Caco-2 (cell line): ENCODE results near the gene TJP2. TPM values are rescaled to one million over a fixed set of nuclear protein-coding genes. Genes with fewer than 3 reads are reported as not detected.

Experiments
- BruUV-seq: library from RNA; stranded (reverse); fragments of 400-500 nt; replicated peaks from 2 replicates; lab custom pipeline; 2021; lab: Mats Ljungman, UMichigan
- CTCF ChIA-PET: fragments of 300-600 bp; sonication (Branson Sonifier 250); formaldehyde crosslinking; loops from one replicate; lab custom pipeline; 2022; ENCODE audit warnings: antibody characterized with exemption; lab: Charles Lee
- POLR2A ChIA-PET: fragments of 300-600 bp; sonication (Branson Sonifier 250); formaldehyde crosslinking; loops from one replicate; lab custom pipeline; 2022; ENCODE audit warnings: antibody characterized with exemption; lab: Charles Lee
- DNase-seq, 2 experiments: peaks; one replicate each; pipeline versions ENCODE4 v3.0.0 to v3.0.0-alpha.2; 2020 to 2022
- H3K27me3 ChIP-seq: replicated peaks from 2 replicates; pipeline ENCODE4 v1.6.0; 2011; ENCODE audit warnings: low read length; ENCODE audit not compliant: control insufficient read depth, insufficient read depth
- H3K36me3 ChIP-seq: 2 replicates; pipeline ENCODE4 v1.5.1; 2011; ENCODE audit warnings: low read length; ENCODE audit not compliant: control insufficient read depth, insufficient read depth
- H3K4me1 ChIP-seq: fragments of 250-450 bp; sonication (Bioruptor Pico); 2 replicates; pipeline ENCODE4 v1.5.1; 2020; ENCODE audit warnings: mild to moderate bottlenecking
- H3K4me3 ChIP-seq: 2 replicates; pipeline ENCODE4 v1.5.1; 2011; ENCODE audit warnings: low read depth, mild to moderate bottlenecking, control low read depth, low read length
- H3K9me3 ChIP-seq: fragments of 250-450 bp; sonication (Bioruptor Pico); 2 replicates; pipeline ENCODE4 v1.5.1; 2020; ENCODE audit warnings: mild to moderate bottlenecking, moderate library complexity
- H3K27ac Mint-ChIP-seq: one replicate; pipeline ENCODE4 v1.8.0; 2022; ENCODE audit warnings: mixed read lengths; ENCODE audit not compliant: unreplicated experiment
- H3K27me3 Mint-ChIP-seq: one replicate; pipeline ENCODE4 v1.8.0; 2022; ENCODE audit warnings: mixed read lengths; ENCODE audit not compliant: insufficient read depth, unreplicated experiment
- H3K36me3 Mint-ChIP-seq: one replicate; pipeline ENCODE4 v1.8.0; 2022; ENCODE audit warnings: mild to moderate bottlenecking, mixed read lengths; ENCODE audit not compliant: insufficient read depth, unreplicated experiment
- H3K4me1 Mint-ChIP-seq: one replicate; pipeline ENCODE4 v1.8.0; 2022; ENCODE audit warnings: low read depth, mixed read lengths; ENCODE audit not compliant: unreplicated experiment
- H3K4me3 Mint-ChIP-seq: one replicate; pipeline ENCODE4 v1.8.0; 2022; ENCODE audit warnings: mild to moderate bottlenecking, moderate library complexity, mixed read lengths; ENCODE audit not compliant: unreplicated experiment
- H3K9me3 Mint-ChIP-seq: one replicate; pipeline ENCODE4 v1.8.0; 2022; ENCODE audit warnings: mixed read lengths; ENCODE audit not compliant: unreplicated experiment
- CTCF ChIP-seq, 2 experiments: fragments of 200-600 bp in 1 of 2; IDR thresholded peaks; 1 replicate in 1 of 2; 2 replicates in 1 of 2; pipeline versions ENCODE4 v1.5.1 to v1.8.0; 2011 to 2022; ENCODE audit warnings: antibody characterized with exemption in 1 of 2, control low read depth in 1 of 2, inconsistent platforms in 1 of 2, low read depth in 1 of 2, low read length in 1 of 2, mild to moderate bottlenecking in 1 of 2, moderate library complexity in 1 of 2; ENCODE audit not compliant: insufficient read depth in 1 of 2, severe bottlenecking in 1 of 2, unreplicated experiment in 1 of 2
- intact Hi-C: fragments of 100-400 bp; cut with micrococcal nuclease; formaldehyde crosslinking; loops from one replicate; pipeline ENCODE4 v1.10.0; 2022; ENCODE audit not compliant: unreplicated experiment
- total RNA-seq: library from RNA; stranded (reverse); gene quantifications from 2 replicates; pipeline ENCODE4 v1.2.3, GENCODE V29; 2022

The TJP2 gene
- total RNA-seq, 1 experiment from 2014 or later = 36.7 TPM

- CTCF ChIA-PET = no interaction called here
- Mint-ChIP-seq H3K9me3 (no peaks in the 10 kb centered on the region), H3K27ac (no peak overlapping the region), H3K36me3 (no peaks in the 10 kb centered on the region), H3K4me3 (no peak overlapping the region), H3K4me1 (peaks cover under 1% of the 10 kb centered on the region), H3K27me3 (no peaks in the 10 kb centered on the region)
- H3K27me3 ChIP-seq = no peaks in the 10 kb centered on the region
- H3K4me3 ChIP-seq = no peak overlapping the region
- no TSS peak for BruUV-seq
- H3K36me3 ChIP-seq = no peaks in the 10 kb centered on the region
- no peak for DNase-seq
- POLR2A ChIA-PET = no interaction called here
- intact Hi-C loops = no loop called here
- no peak for TF ChIP-seq CTCF (IDR thresholded peaks at IDR 0.05; ENCODE audit: insufficient read depth in 1 of 2, low read depth in 1 of 2, low read length in 1 of 2, severe bottlenecking in 1 of 2, unreplicated experiment in 1 of 2)
- H3K4me1 ChIP-seq = no peaks in the 10 kb centered on the region
- no peaks in the 10 kb centered on the region for H3K9me3 ChIP-seq
These were observed 8.5 kb upstream of the TJP2 start for GRCh38 chr9:69165581-69165980.

- no peaks in the 10 kb centered on the region for H3K36me3 Mint-ChIP-seq
- ChIA-PET POLR2A (no interaction called here), CTCF (interaction anchor here (0.7 kb wide), 1 partner anchor 129 kb away, joined by 3 read pairs; no protein-coding TSS in a partner anchor)
- no peak overlapping the region for H3K4me3 ChIP-seq
- no peak for TF ChIP-seq CTCF (IDR thresholded peaks at IDR 0.05; ENCODE audit: insufficient read depth in 1 of 2, low read depth in 1 of 2, low read length in 1 of 2, severe bottlenecking in 1 of 2, unreplicated experiment in 1 of 2)
- intact Hi-C loops = no loop called here
- BruUV-seq = no TSS peak
- DNase-seq = peak; percentile 38 to 39
- H3K27ac Mint-ChIP-seq = no peak overlapping the region
- H3K9me3 Mint-ChIP-seq = no peaks in the 10 kb centered on the region
- H3K4me1 ChIP-seq = no peaks in the 10 kb centered on the region
- H3K9me3 ChIP-seq = no peaks in the 10 kb centered on the region
- H3K4me3 Mint-ChIP-seq = no peak overlapping the region
- H3K27me3 ChIP-seq = no peaks in the 10 kb centered on the region
- no peaks in the 10 kb centered on the region for H3K36me3 ChIP-seq
- H3K4me1 Mint-ChIP-seq = peaks cover 12% of the 10 kb centered on the region
- H3K27me3 Mint-ChIP-seq = no peaks in the 10 kb centered on the region
These were observed 5.3 kb upstream of the TJP2 start for GRCh38 chr9:69168709-69169217.

- no peak overlapping the region for H3K4me3 ChIP-seq
- Mint-ChIP-seq H3K36me3 (no peaks in the 10 kb centered on the region), H3K4me1 (peaks cover 12% of the 10 kb centered on the region), H3K9me3 (no peaks in the 10 kb centered on the region), H3K4me3 (no peak overlapping the region), H3K27me3 (no peaks in the 10 kb centered on the region), H3K27ac (no peak overlapping the region)
- no TSS peak for BruUV-seq
- no peaks in the 10 kb centered on the region for H3K36me3 ChIP-seq
- intact Hi-C loops = no loop called here
- POLR2A ChIA-PET = no interaction called here
- H3K9me3 ChIP-seq = no peaks in the 10 kb centered on the region
- H3K4me1 ChIP-seq = no peaks in the 10 kb centered on the region
- no peak for DNase-seq
- H3K27me3 ChIP-seq = no peaks in the 10 kb centered on the region
- TF ChIP-seq CTCF (IDR thresholded peaks at IDR 0.05; ENCODE audit: insufficient read depth in 1 of 2, low read depth in 1 of 2, low read length in 1 of 2, severe bottlenecking in 1 of 2, unreplicated experiment in 1 of 2) = no peak
- CTCF ChIA-PET = no interaction called here
These were observed 3.8 kb upstream of the TJP2 start for GRCh38 chr9:69170231-69170630.
